ENCODE results near the gene PPP1R10. TPM values are rescaled to one million over a fixed set of nuclear protein-coding genes. Genes with fewer than 3 reads are reported as not detected.

PPP1R10 gene
- total RNA-seq, 2 experiments from 2014 or later = 92.2 to 95.3 TPM

- Mint-ChIP-seq H3K27ac (peak overlapping the region; percentile 98), H3K4me1 (ENCODE audit: low read depth) (peaks cover 62% of the 10 kb centered on the region), H3K27me3 (no peaks in the 10 kb centered on the region), H3K4me3 (peak overlapping the region; percentile 100), H3K36me3 (ENCODE audit: low read depth) (peaks cover 60% of the 10 kb centered on the region), H3K9me3 (no peaks in the 10 kb centered on the region)
- ChIA-PET CTCF (interaction anchor here (1.3 kb wide), 1 partner anchor 28 kb away, joined by 4 read pairs; no protein-coding TSS in a partner anchor), POLR2A (interaction anchor here (0.6 to 0.9 kb wide), 2 partner anchors 25 to 31 kb away, joined by 4 read pairs; no protein-coding TSS in a partner anchor)
- H3K9me3 ChIP-seq (ENCODE audit: control insufficient read depth in 1 of 2, insufficient read depth in 1 of 2, low read length in 2 of 2) = no peaks in the 10 kb centered on the region
- DNase-seq (no peak), ATAC-seq (ENCODE audit: poor library complexity) (no peak)
- H3K36me3 ChIP-seq (ENCODE audit: insufficient read depth, low read length) = peaks cover 27% of the 10 kb centered on the region
- no peak overlapping the region for H3K27ac ChIP-seq (ENCODE audit: low read depth in 1 of 2, low read length in 2 of 2)
- intact Hi-C loops (cut with DNase I, micrococcal nuclease) = loop anchor here in 1 of 2 experiments (5.0 to 10.0 kb wide), 3 partner anchors 149 to 1089 kb away; partner anchors contain the start of genes C6orf47, GPANK1, TRIM26 and TUBB
- no peaks in the 10 kb centered on the region for H3K27me3 ChIP-seq (ENCODE audit: control insufficient read depth in 1 of 2, insufficient read depth in 2 of 2, low read length in 2 of 2)
- no peak overlapping the region for H3K4me3 ChIP-seq (ENCODE audit: low read length)
- H3K4me1 ChIP-seq (ENCODE audit: insufficient read depth, low read length) = peaks cover 47% of the 10 kb centered on the region
- no peak for TF ChIP-seq CTCF (IDR thresholded peaks at IDR 0.05)
Measured at GRCh38 chr6:30573113-30573512, 43.9 kb downstream of the PPP1R10 start.

- intact Hi-C loops (cut with DNase I, micrococcal nuclease) = loop anchor here in 1 of 2 experiments (1.0 to 10.0 kb wide), 4 partner anchors 41 to 1090 kb away; partner anchors contain the start of genes C6orf47, GPANK1, TRIM26 and TUBB
- peaks cover 17% of the 10 kb centered on the region for H3K36me3 ChIP-seq (ENCODE audit: insufficient read depth, low read length)
- no peaks in the 10 kb centered on the region for H3K9me3 Mint-ChIP-seq
- no peaks in the 10 kb centered on the region for H3K9me3 ChIP-seq (ENCODE audit: control insufficient read depth in 1 of 2, insufficient read depth in 1 of 2, low read length in 2 of 2)
- H3K4me1 ChIP-seq (ENCODE audit: insufficient read depth, low read length) = peaks cover 47% of the 10 kb centered on the region
- TF ChIP-seq CTCF (IDR thresholded peaks at IDR 0.05) = no peak
- peaks cover 50% of the 10 kb centered on the region for H3K36me3 Mint-ChIP-seq (ENCODE audit: low read depth)
- ATAC-seq (ENCODE audit: poor library complexity) (no peak), DNase-seq (no peak)
- CTCF ChIA-PET = interaction anchor here (2.0 kb wide), 1 partner anchor 30 kb away, joined by 14 read pairs; no protein-coding TSS in a partner anchor
- peak overlapping the region; percentile 100 for H3K4me3 Mint-ChIP-seq
- POLR2A ChIA-PET = interaction anchor here (0.6 kb wide), 1 partner anchor 43 kb away, joined by 5 read pairs; no protein-coding TSS in a partner anchor
- no peaks in the 10 kb centered on the region for H3K27me3 ChIP-seq (ENCODE audit: control insufficient read depth in 1 of 2, insufficient read depth in 2 of 2, low read length in 2 of 2)
- H3K27me3 Mint-ChIP-seq = no peaks in the 10 kb centered on the region
- H3K4me1 Mint-ChIP-seq (ENCODE audit: low read depth) = peaks cover 62% of the 10 kb centered on the region
- H3K27ac ChIP-seq (ENCODE audit: low read depth in 1 of 2, low read length in 2 of 2) = peak overlapping the region; percentile 94 to 98
- H3K27ac Mint-ChIP-seq = peak overlapping the region; percentile 98
- H3K4me3 ChIP-seq (ENCODE audit: low read length) = peak overlapping the region; percentile 82
Measured at GRCh38 chr6:30572148-30572547, 44.9 kb downstream of the PPP1R10 start.

- peaks cover 47% of the 10 kb centered on the region for H3K4me1 ChIP-seq (ENCODE audit: insufficient read depth, low read length)
- DNase-seq = no peak
- no peak for ATAC-seq (ENCODE audit: poor library complexity)
- Mint-ChIP-seq H3K9me3 (no peaks in the 10 kb centered on the region), H3K4me1 (ENCODE audit: low read depth) (peaks cover 60% of the 10 kb centered on the region), H3K27me3 (no peaks in the 10 kb centered on the region), H3K27ac (peak overlapping the region; percentile 98), H3K4me3 (peak overlapping the region; percentile 100), H3K36me3 (ENCODE audit: low read depth) (peaks cover 46% of the 10 kb centered on the region)
- H3K4me3 ChIP-seq (ENCODE audit: low read length) = peak overlapping the region; percentile 82
- ChIA-PET CTCF (interaction anchor here (0.9 to 2.3 kb wide), 7 partner anchors 27 to 151 kb away, joined by 3 to 17 read pairs (median 7); no protein-coding TSS in a partner anchor), POLR2A (interaction anchor here (0.6 to 3.2 kb wide), 29 partner anchors 11 to 819 kb away, joined by 3 to 106 read pairs (median 5); partner anchors contain the start of genes GNL1, MDC1, MRPS18B and PPP1R10)
- no peak for TF ChIP-seq CTCF (IDR thresholded peaks at IDR 0.05)
- peaks cover 13% of the 10 kb centered on the region for H3K36me3 ChIP-seq (ENCODE audit: insufficient read depth, low read length)
- no peaks in the 10 kb centered on the region for H3K9me3 ChIP-seq (ENCODE audit: control insufficient read depth in 1 of 2, insufficient read depth in 1 of 2, low read length in 2 of 2)
- peak overlapping the region; percentile 94 to 98 for H3K27ac ChIP-seq (ENCODE audit: low read depth in 1 of 2, low read length in 2 of 2)
- intact Hi-C loops (cut with DNase I, micrococcal nuclease) = loop anchor here (1.0 to 10.0 kb wide), 9 partner anchors 14 to 1091 kb away; partner anchors contain the start of genes C6orf47 (in 1 of the 2), GNL1 (in 1 of the 2), GPANK1 (in 1 of the 2) and PRR3 (in 1 of the 2)
- H3K27me3 ChIP-seq (ENCODE audit: control insufficient read depth in 1 of 2, insufficient read depth in 2 of 2, low read length in 2 of 2) = no peaks in the 10 kb centered on the region
Measured at GRCh38 chr6:30571762-30572082, 45.3 kb downstream of the PPP1R10 start.

Measured in CD4-positive, alpha-beta T cell (primary cell).